Ascending aorta (tissue), 2 donors: Measurements from ENCODE around the gene LONRF3. TPM values are rescaled to one million over a fixed set of nuclear protein-coding genes. Genes with fewer than 3 reads are reported as not detected.

Experiments
- DNase-seq, 2 donors: peaks; one replicate each; pipeline ENCODE4 v3.0.0-alpha.2; 2019; ENCODE audit warnings: low spot score in 2 of 2
- H3K27ac ChIP-seq, 2 donors: fragments of 200-600 bp; sonication (generic); one replicate each; pipeline ENCODE4 v1.5.1; 2016 to 2017; ENCODE audit warnings: mild to moderate bottlenecking in 1 of 2
- H3K27me3 ChIP-seq: fragments of 200-600 bp; sonication (generic); one replicate; pipeline ENCODE4 v1.5.1; 2017
- H3K36me3 ChIP-seq, 2 donors: fragments of 200-600 bp; sonication (generic); one replicate each; pipeline ENCODE4 v1.5.1; 2016
- H3K4me1 ChIP-seq, 2 donors: fragments of 200-600 bp; sonication (generic); one replicate each; pipeline ENCODE4 v1.5.1; 2016 to 2017; ENCODE audit warnings: mild to moderate bottlenecking in 1 of 2
- H3K4me3 ChIP-seq, 2 donors: fragments of 200-600 bp; sonication (generic); one replicate each; pipeline ENCODE4 v1.5.1; 2016 to 2017; ENCODE audit warnings: mild to moderate bottlenecking in 1 of 2
- H3K9me3 ChIP-seq, 2 donors: fragments of 200-600 bp; sonication (generic); one replicate each; pipeline ENCODE4 v1.5.1; 2016
- intact Hi-C: fragments of 100-400 bp; cut with DNase I; formaldehyde crosslinking; loops from one replicate; pipeline ENCODE4 v1.15.1; 2023
- total RNA-seq: library from RNA; depleted of rRNA; stranded (reverse); fragments of >200 nt; gene quantifications from one replicate; pipeline ENCODE4 v1.1.0, GENCODE V29; 2016
- TF ChIP-seq, protein P1 (sequence below), 3 experiments: fragments of 200-600 bp in 2 of 3; fragments of 450-650 bp in 1 of 3; sonication (generic) in 2 of 3; IDR thresholded peaks; one replicate each; pipeline ENCODE4 v1.5.1; 2016 to 2019; ENCODE audit warnings: antibody characterized with exemption in 3 of 3, mild to moderate bottlenecking in 1 of 3, moderate library complexity in 1 of 3

The LONRF3 gene
- total RNA-seq, 1 donor from 2014 or later: 11.0 TPM

DNA sequence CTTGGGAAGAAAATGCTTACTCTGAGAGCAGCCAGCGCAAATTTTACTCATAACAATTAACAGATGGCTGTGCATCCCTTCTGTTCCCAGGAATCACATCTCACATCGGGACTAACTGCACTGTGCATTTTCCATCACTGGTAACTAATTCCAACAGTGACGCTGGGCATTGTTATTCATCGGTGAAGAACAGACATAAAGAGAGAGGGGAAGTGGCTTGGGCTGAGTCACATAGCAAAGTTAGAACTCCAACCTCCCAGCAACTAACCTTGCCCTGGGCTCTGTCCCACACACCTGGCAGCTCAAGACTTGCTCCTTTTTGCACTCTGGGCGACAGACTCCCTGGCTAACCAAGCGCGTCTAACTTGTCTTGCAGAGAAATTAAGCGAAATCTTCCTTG, 6.4 kb upstream of the LONRF3 start:
- Histone ChIP-seq H3K4me3 (no peak overlapping the region), H3K4me1 (no peaks in the 10 kb centered on the region), H3K9me3 (no peaks in the 10 kb centered on the region), H3K27me3 (no peaks in the 10 kb centered on the region), H3K27ac (no peak overlapping the region), H3K36me3 (no peaks in the 10 kb centered on the region)
- TF ChIP-seq, protein P1, sequence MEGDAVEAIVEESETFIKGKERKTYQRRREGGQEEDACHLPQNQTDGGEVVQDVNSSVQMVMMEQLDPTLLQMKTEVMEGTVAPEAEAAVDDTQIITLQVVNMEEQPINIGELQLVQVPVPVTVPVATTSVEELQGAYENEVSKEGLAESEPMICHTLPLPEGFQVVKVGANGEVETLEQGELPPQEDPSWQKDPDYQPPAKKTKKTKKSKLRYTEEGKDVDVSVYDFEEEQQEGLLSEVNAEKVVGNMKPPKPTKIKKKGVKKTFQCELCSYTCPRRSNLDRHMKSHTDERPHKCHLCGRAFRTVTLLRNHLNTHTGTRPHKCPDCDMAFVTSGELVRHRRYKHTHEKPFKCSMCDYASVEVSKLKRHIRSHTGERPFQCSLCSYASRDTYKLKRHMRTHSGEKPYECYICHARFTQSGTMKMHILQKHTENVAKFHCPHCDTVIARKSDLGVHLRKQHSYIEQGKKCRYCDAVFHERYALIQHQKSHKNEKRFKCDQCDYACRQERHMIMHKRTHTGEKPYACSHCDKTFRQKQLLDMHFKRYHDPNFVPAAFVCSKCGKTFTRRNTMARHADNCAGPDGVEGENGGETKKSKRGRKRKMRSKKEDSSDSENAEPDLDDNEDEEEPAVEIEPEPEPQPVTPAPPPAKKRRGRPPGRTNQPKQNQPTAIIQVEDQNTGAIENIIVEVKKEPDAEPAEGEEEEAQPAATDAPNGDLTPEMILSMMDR (IDR thresholded peaks at IDR 0.05): no peak
- no peak for DNase-seq
- intact Hi-C loops: no loop called here

GRCh38 chrX:118971552-118971951, 2.9 kb upstream of the LONRF3 start:
- H3K27ac ChIP-seq: no peak overlapping the region
- no peak for DNase-seq
- H3K27me3 ChIP-seq: no peaks in the 10 kb centered on the region
- H3K36me3 ChIP-seq: no peaks in the 10 kb centered on the region
- TF ChIP-seq, protein P1 (IDR thresholded peaks at IDR 0.05): no peak
- no peak overlapping the region for H3K4me3 ChIP-seq
- intact Hi-C loops: no loop called here
- no peaks in the 10 kb centered on the region for H3K4me1 ChIP-seq
- H3K9me3 ChIP-seq: no peaks in the 10 kb centered on the region

GRCh38 chrX:118973389-118974087, 880 bp upstream of the LONRF3 start:
- DNase-seq: peak in 1 of 2 donors; percentile 64
- TF ChIP-seq, protein P1 (IDR thresholded peaks at IDR 0.05): no peak
- no peaks in the 10 kb centered on the region for H3K36me3 ChIP-seq
- H3K4me3 ChIP-seq: peak overlapping the region; percentile 77 to 83
- no peaks in the 10 kb centered on the region for H3K4me1 ChIP-seq
- no peaks in the 10 kb centered on the region for H3K9me3 ChIP-seq
- intact Hi-C loops: no loop called here
- peak overlapping the region in 1 of 2 donors; percentile 87 for H3K27ac ChIP-seq
- H3K27me3 ChIP-seq: no peaks in the 10 kb centered on the region

DNA sequence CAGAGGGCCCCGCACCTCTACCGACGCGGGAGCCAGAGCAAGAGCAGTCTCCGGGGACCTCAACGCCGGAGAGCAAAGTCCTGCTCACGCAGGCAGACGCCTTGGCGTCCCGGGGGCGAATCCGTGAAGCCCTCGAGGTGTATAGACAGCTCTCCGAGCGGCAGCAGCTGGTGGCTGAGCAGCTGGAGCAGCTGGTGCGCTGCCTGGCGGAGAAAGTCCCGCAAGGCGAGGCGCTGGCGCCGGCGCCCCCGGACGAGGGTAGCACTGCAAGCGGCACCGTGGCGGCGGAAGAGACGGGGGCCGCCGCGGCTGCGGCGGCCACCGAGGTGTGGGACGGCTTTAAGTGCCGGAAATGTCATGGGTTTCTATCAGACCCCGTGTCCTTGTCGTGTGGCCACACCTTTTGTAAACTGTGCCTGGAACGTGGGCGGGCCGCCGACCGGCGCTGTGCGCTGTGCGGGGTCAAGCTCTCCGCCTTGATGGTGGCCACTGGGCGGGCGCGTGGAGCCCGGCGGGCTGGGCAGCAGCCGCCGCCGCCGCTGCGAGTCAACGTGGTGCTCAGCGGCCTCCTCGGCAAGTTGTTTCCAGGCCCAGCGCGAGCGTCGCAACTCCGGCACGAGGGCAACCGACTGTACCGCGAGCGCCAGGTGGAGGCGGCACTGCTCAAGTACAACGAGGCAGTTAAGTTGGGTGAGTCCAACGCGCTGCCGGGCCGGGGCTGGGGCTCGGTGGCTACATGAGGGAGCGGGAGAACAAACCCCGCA, 672 bp downstream of the LONRF3 start:
- H3K27ac ChIP-seq: peak overlapping the region; percentile 76 to 87
- peak in 1 of 2 donors; percentile 66 for DNase-seq
- intact Hi-C loops: loop anchor here (5.0 kb wide), 5 partner anchors 128 to 628 kb away; partner anchors contain the start of genes IL13RA1, PGRMC1 and WDR44
- H3K27me3 ChIP-seq: no peaks in the 10 kb centered on the region
- H3K4me1 ChIP-seq: no peaks in the 10 kb centered on the region
- no peaks in the 10 kb centered on the region for H3K36me3 ChIP-seq
- peak overlapping the region; percentile 77 to 83 for H3K4me3 ChIP-seq
- H3K9me3 ChIP-seq: no peaks in the 10 kb centered on the region
- TF ChIP-seq, protein P1 (IDR thresholded peaks at IDR 0.05): no peak

GRCh38 chrX:118975831-118976598, 1.6 kb downstream of the LONRF3 start:
- no peaks in the 10 kb centered on the region for H3K4me1 ChIP-seq
- H3K27ac ChIP-seq: peak overlapping the region; percentile 76 to 87
- H3K36me3 ChIP-seq: no peaks in the 10 kb centered on the region
- no peaks in the 10 kb centered on the region for H3K9me3 ChIP-seq
- TF ChIP-seq, protein P1 (IDR thresholded peaks at IDR 0.05): no peak
- H3K27me3 ChIP-seq: no peaks in the 10 kb centered on the region
- peak; percentile 71 to 92 for DNase-seq
- peak overlapping the region; percentile 77 to 83 for H3K4me3 ChIP-seq
- intact Hi-C loops: loop anchor here (5.0 kb wide), 5 partner anchors 129 to 629 kb away; partner anchors contain the start of genes IL13RA1, PGRMC1 and WDR44
